OCI-LY7 (cell line): ENCODE measurements around the gene HES4.

Source experiments
- CTCF ChIP-seq: fragments of 200-600 bp; sonication (generic); conservative IDR thresholded peaks from 2 replicates; pipeline ENCODE4 v1.5.1; 2014; ENCODE audit warnings: mild to moderate bottlenecking, antibody characterized with exemption, low read length, moderate library complexity, mixed read lengths
- EZH2phosphoT487 ChIP-seq: fragments of 200-600 bp; sonication (generic); IDR thresholded peaks from 2 replicates; pipeline ENCODE4 v1.6.1; 2018; ENCODE audit warnings: low read depth, borderline replicate concordance, mild to moderate bottlenecking, mixed run types, antibody characterized with exemption, low read length, moderate library complexity, mixed read lengths

- TF ChIP-seq CTCF: no peak
- TF ChIP-seq EZH2phosphoT487: no peak
Measured at GRCh38 chr1:980137-980571, 19.7 kb downstream of the HES4 start.
